ENCODE measurements around the gene KARS1.
"Not testable (repeated sequence)": the region's sequence is repeated elsewhere in the genome, so short reads cannot be mapped to it uniquely, and the experiment has no call there.

Gene KARS1

GRCh38 chr16:75622761-75623605 lies 24.5 kb downstream of the KARS1 start, which contains the start of gene ADAT1:
Gene ADAT1, minus strand, starts transcription at chr16:75623281. Its CDS starts 2,482 bp downstream, at chr16:75620799.
- DNase-seq: peak; percentile 98

GRCh38 chr16:75621170-75621477 lies 26.3 kb downstream of the KARS1 start:
- DNase-seq: no peak

GRCh38 chr16:75620326-75621169 lies 26.9 kb downstream of the KARS1 start:
- DNase-seq: peak; percentile 46

GRCh38 chr16:75618780-75619179 lies 28.7 kb downstream of the KARS1 start:
- no peak for DNase-seq

- no peak for DNase-seq
Observed at GRCh38 chr16:75617121-75617520, 30.3 kb downstream of the KARS1 start.

- peak; percentile 4 for DNase-seq
Observed at GRCh38 chr16:75616521-75617010, 30.9 kb downstream of the KARS1 start.

GRCh38 chr16:75615619-75616018 lies 31.8 kb downstream of the KARS1 start:
- no peak for DNase-seq

GRCh38 chr16:75614066-75614897 lies 33.2 kb downstream of the KARS1 start:
- DNase-seq: no peak

GRCh38 chr16:75606507-75606906 lies 41.0 kb downstream of the KARS1 start:
- no peak for DNase-seq

GRCh38 chr16:75603241-75603640 lies 44.2 kb downstream of the KARS1 start:
- DNase-seq: no peak

GRCh38 chr16:75599452-75600277 lies 47.8 kb downstream of the KARS1 start:
- no peak for DNase-seq

- DNase-seq: no peak
Observed at GRCh38 chr16:75593825-75594820, 53.3 kb downstream of the KARS1 start.

- no peak for DNase-seq
Observed at GRCh38 chr16:75593308-75593707, 54.2 kb downstream of the KARS1 start.

GRCh38 chr16:75591927-75592326 lies 55.5 kb downstream of the KARS1 start:
- DNase-seq: not testable (repeated sequence)

GRCh38 chr16:75590920-75591843 lies 56.3 kb downstream of the KARS1 start:
- no peak for DNase-seq

- no peak for DNase-seq
Observed at GRCh38 chr16:75589306-75589705, 58.2 kb downstream of the KARS1 start.

- DNase-seq: no peak
Observed at GRCh38 chr16:75588716-75589115, 58.7 kb downstream of the KARS1 start.

GRCh38 chr16:75584108-75584507 lies 63.4 kb downstream of the KARS1 start:
- no peak for DNase-seq

GRCh38 chr16:75579281-75579834 lies 68.1 kb downstream of the KARS1 start:
- no peak for DNase-seq

Data from stimulated activated naive CD4-positive, alpha-beta T cell treated with Interleukin-2 at 50 U/mL for 16 hours (primary cell).